Hepatocyte (in vitro differentiated cells): ENCODE measurements around the gene CNOT4. TPM values are rescaled to one million over a fixed set of nuclear protein-coding genes. Genes with fewer than 3 reads are reported as not detected.

ENCODE experiments used
- DNase-seq: peaks from one replicate; pipeline ENCODE4 v3.0.0-alpha.2; 2016; ENCODE audit warnings: low spot score
- H2AFZ ChIP-seq: fragments of 200-600 bp; sonication (generic); 2 replicates; pipeline ENCODE4 v1.6.0; 2016; ENCODE audit warnings: antibody characterized with exemption, mild to moderate bottlenecking
- H3K27ac ChIP-seq: fragments of 200-600 bp; sonication (generic); 2 replicates; pipeline ENCODE4 v1.5.1; 2016; ENCODE audit warnings: mild to moderate bottlenecking
- H3K27me3 ChIP-seq: fragments of 200-600 bp; sonication (generic); 2 replicates; pipeline ENCODE4 v1.6.1; 2016
- H3K36me3 ChIP-seq: fragments of 200-600 bp; sonication (generic); replicated peaks from 2 replicates; pipeline ENCODE4 v1.5.1; 2016; ENCODE audit warnings: low read depth; ENCODE audit not compliant: insufficient read depth
- H3K4me1 ChIP-seq: fragments of 200-600 bp; sonication (generic); 2 replicates; pipeline ENCODE4 v1.5.1; 2016; ENCODE audit warnings: mild to moderate bottlenecking, moderate library complexity; ENCODE audit not compliant: insufficient read depth
- H3K4me2 ChIP-seq: fragments of 200-600 bp; sonication (generic); 2 replicates; pipeline ENCODE4 v1.6.0; 2016
- H3K4me3 ChIP-seq: fragments of 200-600 bp; sonication (generic); 2 replicates; pipeline ENCODE4 v1.5.1; 2016; ENCODE audit warnings: mild to moderate bottlenecking
- H3K79me2 ChIP-seq: fragments of 200-600 bp; sonication (generic); 2 replicates; pipeline ENCODE4 v1.6.0; 2017; ENCODE audit warnings: mild to moderate bottlenecking
- H3K9me2 ChIP-seq: fragments of 200-600 bp; sonication (generic); replicated peaks from 2 replicates; pipeline ENCODE4 v1.6.0; 2017; ENCODE audit warnings: mild to moderate bottlenecking; ENCODE audit not compliant: insufficient read depth
- H3K9me3 ChIP-seq: fragments of 200-600 bp; sonication (generic); 2 replicates; pipeline ENCODE4 v1.5.1; 2016; ENCODE audit warnings: low read depth, mild to moderate bottlenecking
- H4K20me1 ChIP-seq: fragments of 200-600 bp; sonication (generic); 2 replicates; pipeline ENCODE4 v1.6.0; 2016; ENCODE audit warnings: mild to moderate bottlenecking; ENCODE audit not compliant: insufficient read depth, poor library complexity, severe bottlenecking
- EZH2 ChIP-seq: fragments of 200-600 bp; sonication (generic); IDR thresholded peaks from 2 replicates; pipeline ENCODE4 v1.6.1; 2016; ENCODE audit warnings: antibody characterized with exemption, mild to moderate bottlenecking, borderline replicate concordance
- EZH2phosphoT487 ChIP-seq: fragments of 200-600 bp; sonication (generic); IDR thresholded peaks from one replicate; pipeline ENCODE4 v1.6.1; 2018; ENCODE audit warnings: antibody characterized with exemption, mild to moderate bottlenecking, low read depth, moderate library complexity; ENCODE audit not compliant: unreplicated experiment, severe bottlenecking
- WGBS: methylation state at CpG from one replicate; pipeline ENCODE4 v1.1.6; 2016; ENCODE audit warnings: low lambda C conversion rate; ENCODE audit errors: missing lambda C conversion rate; 5-methylcytosine and 5-hydroxymethylcytosine counted together
- polyA plus RNA-seq: library from polyadenylated mRNA; unstranded; fragments of >200 nt; fragmentation: Nextera tagmentation; extraction: Ambion mirVana; gene quantifications from 2 replicates; pipeline ENCODE4 v1.2.1, GENCODE V29; 2016
- total RNA-seq: library from RNA; depleted of rRNA; stranded (reverse); fragments of >200 nt; gene quantifications from 2 replicates; pipeline ENCODE4 v1.2.3, GENCODE V29; 2014
- TF ChIP-seq, protein P1 (sequence below): fragments of 200-600 bp; sonication (generic); IDR thresholded peaks from 2 replicates; pipeline ENCODE4 v1.5.1; 2016; ENCODE audit warnings: antibody characterized with exemption, mild to moderate bottlenecking; ENCODE audit not compliant: poor library complexity

CNOT4 gene
- total and polyA plus RNA-seq, 2 experiments from 2014 or later = 11.8 to 12.9 TPM

DNA sequence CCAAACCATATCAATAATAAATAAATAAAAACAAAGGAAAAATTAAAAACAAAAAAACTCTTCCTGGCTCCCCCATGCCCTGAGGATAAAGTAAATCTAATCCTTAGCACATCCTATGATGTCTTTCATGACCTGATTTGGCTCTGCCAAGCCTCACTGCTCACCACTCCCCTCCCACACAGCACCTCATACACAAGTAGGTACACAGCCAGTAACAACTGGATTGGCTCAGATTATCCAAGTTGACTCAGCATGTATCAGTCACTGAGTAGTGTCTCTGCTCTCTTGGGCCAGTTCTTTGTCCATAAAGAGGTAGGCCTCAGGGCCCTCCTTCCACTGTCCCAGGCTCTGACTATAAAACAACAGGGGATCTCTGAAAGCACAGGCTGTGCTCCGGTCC, 176.7 kb downstream of the CNOT4 start:
- Histone ChIP-seq H3K79me2 (no peaks in the 10 kb centered on the region), H4K20me1 (no peaks in the 10 kb centered on the region), H2AFZ (no peak overlapping the region), H3K4me3 (no peak overlapping the region), H3K36me3 (no peaks in the 10 kb centered on the region), H3K4me1 (peaks cover 4% of the 10 kb centered on the region), H3K9me2 (no peaks in the 10 kb centered on the region), H3K9me3 (no peaks in the 10 kb centered on the region), H3K4me2 (no peak overlapping the region), H3K27ac (no peak overlapping the region), H3K27me3 (no peaks in the 10 kb centered on the region)
- TF ChIP-seq, protein P1, sequence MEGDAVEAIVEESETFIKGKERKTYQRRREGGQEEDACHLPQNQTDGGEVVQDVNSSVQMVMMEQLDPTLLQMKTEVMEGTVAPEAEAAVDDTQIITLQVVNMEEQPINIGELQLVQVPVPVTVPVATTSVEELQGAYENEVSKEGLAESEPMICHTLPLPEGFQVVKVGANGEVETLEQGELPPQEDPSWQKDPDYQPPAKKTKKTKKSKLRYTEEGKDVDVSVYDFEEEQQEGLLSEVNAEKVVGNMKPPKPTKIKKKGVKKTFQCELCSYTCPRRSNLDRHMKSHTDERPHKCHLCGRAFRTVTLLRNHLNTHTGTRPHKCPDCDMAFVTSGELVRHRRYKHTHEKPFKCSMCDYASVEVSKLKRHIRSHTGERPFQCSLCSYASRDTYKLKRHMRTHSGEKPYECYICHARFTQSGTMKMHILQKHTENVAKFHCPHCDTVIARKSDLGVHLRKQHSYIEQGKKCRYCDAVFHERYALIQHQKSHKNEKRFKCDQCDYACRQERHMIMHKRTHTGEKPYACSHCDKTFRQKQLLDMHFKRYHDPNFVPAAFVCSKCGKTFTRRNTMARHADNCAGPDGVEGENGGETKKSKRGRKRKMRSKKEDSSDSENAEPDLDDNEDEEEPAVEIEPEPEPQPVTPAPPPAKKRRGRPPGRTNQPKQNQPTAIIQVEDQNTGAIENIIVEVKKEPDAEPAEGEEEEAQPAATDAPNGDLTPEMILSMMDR = no peak
- WGBS = 82% methylated on average over 1 of the region's 1 CpG
- no peak for DNase-seq

DNA sequence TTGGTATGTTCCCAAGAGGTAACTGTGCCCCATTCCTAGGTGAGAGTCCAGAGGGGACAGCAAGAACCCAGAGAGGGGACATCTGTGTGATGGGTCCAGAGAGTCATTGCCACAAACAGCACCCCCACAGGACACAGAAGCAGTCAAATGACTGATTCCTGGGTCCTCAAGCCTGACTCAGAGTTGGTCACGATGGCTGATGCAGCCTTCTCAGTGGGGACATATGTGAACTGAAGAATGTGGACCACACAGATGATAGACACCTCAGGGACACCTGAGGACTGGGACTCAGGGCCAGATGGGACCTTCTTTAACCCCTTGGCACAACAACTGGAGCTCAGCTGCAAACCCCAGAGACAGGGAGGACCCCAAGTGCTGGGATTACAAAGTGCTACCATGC, 179.8 kb downstream of the CNOT4 start:
- no peak for DNase-seq
- H3K4me1 ChIP-seq = no peaks in the 10 kb centered on the region
- no peaks in the 10 kb centered on the region for H3K79me2 ChIP-seq
- no peak overlapping the region for H3K27ac ChIP-seq
- no peaks in the 10 kb centered on the region for H3K27me3 ChIP-seq
- H4K20me1 ChIP-seq = no peaks in the 10 kb centered on the region
- H2AFZ ChIP-seq = no peak overlapping the region
- TF ChIP-seq EZH2phosphoT487 = no peak
- TF ChIP-seq, protein P1 = no peak
- TF ChIP-seq EZH2 = no peak
- no peaks in the 10 kb centered on the region for H3K36me3 ChIP-seq
- H3K9me2 ChIP-seq = no peaks in the 10 kb centered on the region
- no peak overlapping the region for H3K4me3 ChIP-seq
- WGBS = 89% methylated on average over 1 of the region's 1 CpG
- H3K4me2 ChIP-seq = no peak overlapping the region
- H3K9me3 ChIP-seq = no peaks in the 10 kb centered on the region

DNA sequence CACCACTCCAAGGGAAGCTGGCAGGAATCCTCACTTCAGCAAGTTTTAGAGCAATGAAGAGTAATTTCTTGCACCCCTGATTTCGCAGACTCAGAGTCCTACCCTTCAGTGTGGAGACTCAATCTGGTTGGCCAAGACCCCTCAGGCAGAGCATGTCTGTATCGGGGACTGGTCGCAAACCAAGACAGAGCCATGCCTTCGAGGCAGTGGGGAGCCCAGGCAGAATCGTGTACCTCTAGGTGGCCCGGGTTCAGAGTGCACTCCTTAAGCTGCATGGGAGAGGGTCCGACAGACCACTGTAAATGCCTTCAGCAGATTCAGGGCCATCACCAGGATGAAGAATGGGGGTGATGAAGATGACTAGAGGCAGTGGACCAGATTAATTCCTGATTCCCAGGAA, 181.4 kb downstream of the CNOT4 start:
- H3K4me2 ChIP-seq = no peak overlapping the region
- H3K27me3 ChIP-seq = no peaks in the 10 kb centered on the region
- H4K20me1 ChIP-seq = no peaks in the 10 kb centered on the region
- no peaks in the 10 kb centered on the region for H3K36me3 ChIP-seq
- H3K4me3 ChIP-seq = no peak overlapping the region
- 94% methylated on average over 7 of the region's 7 CpGs for WGBS
- DNase-seq = no peak
- TF ChIP-seq, protein P1 = no peak
- TF ChIP-seq EZH2 (no peak), EZH2phosphoT487 (no peak)
- no peaks in the 10 kb centered on the region for H3K9me3 ChIP-seq
- no peak overlapping the region for H2AFZ ChIP-seq
- H3K9me2 ChIP-seq = no peaks in the 10 kb centered on the region
- no peaks in the 10 kb centered on the region for H3K79me2 ChIP-seq
- H3K4me1 ChIP-seq = no peaks in the 10 kb centered on the region
- no peak overlapping the region for H3K27ac ChIP-seq

DNA sequence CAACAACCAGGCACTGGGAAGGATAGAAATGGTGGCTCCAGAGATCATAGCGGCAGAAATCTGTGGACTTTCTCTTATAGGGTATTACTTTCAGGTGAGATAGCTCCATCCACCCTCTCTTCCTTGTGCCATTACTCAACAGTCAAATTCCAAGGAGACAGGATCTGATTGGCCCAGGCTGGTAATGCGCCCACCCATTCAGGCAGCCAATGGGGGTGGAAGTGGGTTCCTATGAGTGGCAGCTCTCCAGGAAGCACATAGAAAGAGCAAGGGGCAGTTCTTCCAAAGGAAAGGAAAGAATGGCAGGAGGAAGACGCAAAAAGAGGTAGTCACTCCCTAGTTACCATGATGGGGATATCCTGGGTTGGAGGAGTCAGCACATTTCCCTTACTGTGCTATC, 181.8 kb downstream of the CNOT4 start:
- Histone ChIP-seq H3K79me2 (no peaks in the 10 kb centered on the region), H3K9me2 (no peaks in the 10 kb centered on the region), H3K27ac (no peak overlapping the region), H3K4me3 (no peak overlapping the region), H3K27me3 (no peaks in the 10 kb centered on the region), H3K36me3 (no peaks in the 10 kb centered on the region), H4K20me1 (no peaks in the 10 kb centered on the region), H3K4me2 (no peak overlapping the region), H3K4me1 (no peaks in the 10 kb centered on the region), H2AFZ (no peak overlapping the region), H3K9me3 (no peaks in the 10 kb centered on the region)
- TF ChIP-seq, protein P1 = no peak
- no peak for TF ChIP-seq EZH2
- no peak for TF ChIP-seq EZH2phosphoT487
- no peak for DNase-seq
- 100% methylated on average over 3 of the region's 3 CpGs for WGBS
